ENCODE data around the gene MT1H.
"Not testable (repeated sequence)": the region's sequence is repeated elsewhere in the genome, so short reads cannot be mapped to it uniquely, and the experiment has no call there.

MT1H gene

GRCh38 chr16:56669005-56669839 lies at the start of gene MT1H:
Gene MT1H (plus strand): TSS chr16:56669814. CDS start chr16:56669885, 71 bp downstream.
- no peak for DNase-seq

GRCh38 chr16:56620339-56620897 lies 49.2 kb upstream of the MT1H start:
- DNase-seq = no peak

GRCh38 chr16:56621665-56622445 lies 47.8 kb upstream of the MT1H start:
- DNase-seq = not testable (repeated sequence)

- DNase-seq = not testable (repeated sequence)
Measured at GRCh38 chr16:56623184-56623583, 46.4 kb upstream of the MT1H start.

GRCh38 chr16:56623637-56624036 lies 46.0 kb upstream of the MT1H start:
- DNase-seq = no peak

GRCh38 chr16:56625140-56625942 lies 44.3 kb upstream of the MT1H start, which contains the start of gene MT1E:
Gene MT1E (plus strand): TSS chr16:56625781. CDS start chr16:56625852, 71 bp downstream.
- no peak for DNase-seq

GRCh38 chr16:56625943-56626654 lies 43.5 kb upstream of the MT1H start:
- no peak for DNase-seq

- no peak for DNase-seq
Measured at GRCh38 chr16:56626685-56627084, 42.9 kb upstream of the MT1H start.

- no peak for DNase-seq
Measured at GRCh38 chr16:56628486-56629350, 40.9 kb upstream of the MT1H start.

GRCh38 chr16:56629531-56629930 lies 40.1 kb upstream of the MT1H start:
- DNase-seq = no peak

- no peak for DNase-seq
Measured at GRCh38 chr16:56630134-56630533, 39.5 kb upstream of the MT1H start.

- no peak for DNase-seq
Measured at GRCh38 chr16:56631197-56631596, 38.4 kb upstream of the MT1H start.

GRCh38 chr16:56631832-56632155 lies 37.8 kb upstream of the MT1H start:
- no peak for DNase-seq

GRCh38 chr16:56632156-56632847 lies 37.3 kb upstream of the MT1H start, which contains the start of gene MT1M:
Gene MT1M (plus strand): TSS chr16:56632659. CDS start chr16:56632732, 73 bp downstream.
- no peak for DNase-seq

- DNase-seq = no peak
Measured at GRCh38 chr16:56632848-56633365, 36.7 kb upstream of the MT1H start.

- no peak for DNase-seq
Measured at GRCh38 chr16:56633535-56633934, 36.1 kb upstream of the MT1H start.

GRCh38 chr16:56634715-56635440 lies 34.7 kb upstream of the MT1H start:
- no peak for DNase-seq

GRCh38 chr16:56635441-56635967 lies 34.1 kb upstream of the MT1H start:
- no peak for DNase-seq

All from GF-D8 (cell line).